ENCODE results near the gene GYG1.

The GYG1 gene

GRCh38 chr3:148954981-148955380 lies 36.4 kb upstream of the GYG1 start:
- H3K23ac ChIP-seq (ENCODE audit: low read depth, low read length, poor library complexity) = no peak overlapping the region
- H3K9ac ChIP-seq (ENCODE audit: low read depth, low read length, poor library complexity) = no peak overlapping the region
- H3K27me3 ChIP-seq (ENCODE audit: control insufficient read depth in 3 of 3, insufficient read depth in 3 of 3, low read depth in 1 of 3, low read length in 3 of 3) = no peaks in the 10 kb centered on the region
- no peak overlapping the region for H3K14ac ChIP-seq (ENCODE audit: low read length)
- H3K79me1 ChIP-seq (ENCODE audit: low read depth, low read length) = no peaks in the 10 kb centered on the region
- H3K27ac ChIP-seq (replicated peaks; ENCODE audit: low read length) = no peak overlapping the region
- no peak for DNase-seq (ENCODE audit: low spot score)
- no peak overlapping the region for H2BK12ac ChIP-seq (ENCODE audit: low read length)
- peaks cover 2 to 5% of the 10 kb centered on the region in 2 donors for H3K4me1 ChIP-seq (ENCODE audit: control insufficient read depth in 2 of 2, insufficient read depth in 1 of 2, low read depth in 1 of 2, low read length in 2 of 2)
- H2BK15ac ChIP-seq (ENCODE audit: low read length) = no peak overlapping the region
- no peak overlapping the region for H3K4ac ChIP-seq (ENCODE audit: low read length)
- H3K36me3 ChIP-seq (replicated peaks in 1 of 2; ENCODE audit: control insufficient read depth in 2 of 2, insufficient read depth in 2 of 2, low read length in 2 of 2) = no peaks in the 10 kb centered on the region
- H3K4me2 ChIP-seq (ENCODE audit: insufficient read depth, low read length, poor library complexity, severe bottlenecking) = no peak overlapping the region
- no peak overlapping the region for H3K4me3 ChIP-seq (ENCODE audit: low read length in 2 of 2)
- no peak overlapping the region for H4K91ac ChIP-seq (ENCODE audit: low read depth, low read length, poor library complexity)
- H2BK5ac ChIP-seq (ENCODE audit: low read length) = no peak overlapping the region
- no CpG with 5 or more reads among the region's 4 CpGs for WGBS, 2 donors (ENCODE audit: extremely low coverage in 2 of 2, insufficient read length in 2 of 2, insufficient replicate concordance in 1 of 2)
- H2AFZ ChIP-seq (ENCODE audit: low read length) = peak overlapping the region; percentile 53
- H2BK120ac ChIP-seq (ENCODE audit: low read depth, low read length) = no peak overlapping the region
- no peak overlapping the region for H4K8ac ChIP-seq (ENCODE audit: low read depth, low read length)
- H2AK5ac ChIP-seq (ENCODE audit: low read depth, low read length) = no peak overlapping the region
- H3K9me3 ChIP-seq (replicated peaks in 1 of 2; ENCODE audit: control insufficient read depth in 2 of 2, insufficient read depth in 1 of 2, low read depth in 1 of 2, low read length in 2 of 2) = no peaks in the 10 kb centered on the region
- no peak overlapping the region for H3K18ac ChIP-seq (ENCODE audit: low read length)

DNA sequence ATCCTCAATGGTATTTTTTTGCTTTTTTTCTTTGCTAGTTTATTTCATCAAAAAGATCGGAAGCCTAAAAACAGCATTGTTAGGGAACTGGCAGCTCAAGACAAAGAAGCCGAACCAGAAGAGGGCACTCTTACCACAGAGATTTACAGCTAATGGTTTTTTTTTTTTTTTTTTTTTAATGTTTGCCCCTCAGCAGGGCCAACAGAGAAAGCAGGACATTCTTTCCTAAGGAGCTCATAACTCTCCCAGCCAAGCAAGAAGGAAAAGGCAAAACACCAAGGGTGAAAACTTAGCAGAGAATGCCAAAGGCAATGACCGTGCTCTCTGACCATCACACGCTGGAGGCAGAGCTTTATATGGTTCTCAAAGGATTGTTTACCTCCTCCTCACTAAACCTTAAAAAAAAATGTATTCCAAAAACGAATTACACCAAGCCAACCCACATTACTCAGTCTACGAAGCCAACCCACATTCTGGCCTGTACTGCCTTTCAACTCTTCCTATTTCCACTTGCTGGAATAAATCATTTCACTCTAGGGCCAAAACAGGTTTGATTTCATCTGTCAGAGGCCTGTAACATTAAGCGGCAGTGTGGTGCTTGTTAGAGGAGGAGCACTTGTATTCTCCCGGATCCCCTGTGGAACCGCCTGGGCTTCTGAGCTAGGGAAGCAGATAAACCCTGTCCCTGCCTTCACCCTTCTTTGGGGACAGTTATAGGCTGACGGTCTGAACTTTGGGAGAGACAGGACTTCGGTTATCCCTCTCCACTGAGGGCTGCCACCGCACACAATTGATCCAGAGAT lies 35.6 kb upstream of the GYG1 start:
- peak overlapping the region; percentile 19 for H3K4me2 ChIP-seq (ENCODE audit: insufficient read depth, low read length, poor library complexity, severe bottlenecking)
- no peak overlapping the region for H2BK15ac ChIP-seq (ENCODE audit: low read length)
- H3K4me1 ChIP-seq (ENCODE audit: control insufficient read depth in 2 of 2, insufficient read depth in 1 of 2, low read depth in 1 of 2, low read length in 2 of 2) = peaks cover 2 to 5% of the 10 kb centered on the region in 2 donors
- H3K4ac ChIP-seq (ENCODE audit: low read length) = no peak overlapping the region
- H3K27ac ChIP-seq (replicated peaks; ENCODE audit: low read length) = no peak overlapping the region
- no peaks in the 10 kb centered on the region for H3K79me1 ChIP-seq (ENCODE audit: low read depth, low read length)
- WGBS, 2 donors (ENCODE audit: extremely low coverage in 2 of 2, insufficient read length in 2 of 2, insufficient replicate concordance in 1 of 2) = no CpG with 5 or more reads among the region's 12 CpGs
- peak; percentile 43 for DNase-seq (ENCODE audit: low spot score)
- H4K91ac ChIP-seq (ENCODE audit: low read depth, low read length, poor library complexity) = no peak overlapping the region
- H2BK12ac ChIP-seq (ENCODE audit: low read length) = no peak overlapping the region
- no peak overlapping the region for H3K18ac ChIP-seq (ENCODE audit: low read length)
- peak overlapping the region; percentile 78 for H2AFZ ChIP-seq (ENCODE audit: low read length)
- H3K36me3 ChIP-seq (replicated peaks in 1 of 2; ENCODE audit: control insufficient read depth in 2 of 2, insufficient read depth in 2 of 2, low read length in 2 of 2) = no peaks in the 10 kb centered on the region
- H2BK5ac ChIP-seq (ENCODE audit: low read length) = no peak overlapping the region
- no peak overlapping the region for H3K23ac ChIP-seq (ENCODE audit: low read depth, low read length, poor library complexity)
- no peaks in the 10 kb centered on the region for H3K27me3 ChIP-seq (ENCODE audit: control insufficient read depth in 3 of 3, insufficient read depth in 3 of 3, low read depth in 1 of 3, low read length in 3 of 3)
- H4K8ac ChIP-seq (ENCODE audit: low read depth, low read length) = no peak overlapping the region
- H3K14ac ChIP-seq (ENCODE audit: low read length) = no peak overlapping the region
- no peak overlapping the region for H2AK5ac ChIP-seq (ENCODE audit: low read depth, low read length)
- no peaks in the 10 kb centered on the region for H3K9me3 ChIP-seq (replicated peaks in 1 of 2; ENCODE audit: control insufficient read depth in 2 of 2, insufficient read depth in 1 of 2, low read depth in 1 of 2, low read length in 2 of 2)
- no peak overlapping the region for H3K4me3 ChIP-seq (ENCODE audit: low read length in 2 of 2)
- H2BK120ac ChIP-seq (ENCODE audit: low read depth, low read length) = no peak overlapping the region
- no peak overlapping the region for H3K9ac ChIP-seq (ENCODE audit: low read depth, low read length, poor library complexity)

DNA sequence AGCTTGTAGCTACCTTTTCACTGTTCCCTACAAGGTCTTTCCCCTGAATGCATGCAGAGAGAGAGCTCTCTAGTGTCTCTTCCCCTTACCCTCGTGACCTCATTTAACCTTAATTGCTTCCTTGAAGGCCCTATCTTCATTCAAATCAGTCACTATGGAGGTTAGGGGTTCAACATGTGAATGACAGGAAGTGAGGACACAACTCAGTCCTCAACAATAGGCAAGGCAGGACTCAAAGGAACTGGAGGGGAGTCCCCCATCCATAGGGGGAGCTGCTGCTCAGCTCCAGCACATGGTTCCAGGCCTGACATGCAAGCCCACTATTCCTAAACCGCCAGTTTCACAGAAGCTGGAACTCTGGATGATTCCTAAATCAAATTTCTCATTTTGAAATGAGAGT lies 33.8 kb upstream of the GYG1 start:
- Histone ChIP-seq H3K36me3 (replicated peaks in 1 of 2; ENCODE audit: control insufficient read depth in 2 of 2, insufficient read depth in 2 of 2, low read length in 2 of 2) (no peaks in the 10 kb centered on the region), H4K8ac (ENCODE audit: low read depth, low read length) (no peak overlapping the region), H3K14ac (ENCODE audit: low read length) (no peak overlapping the region), H3K9me3 (replicated peaks in 1 of 2; ENCODE audit: control insufficient read depth in 2 of 2, insufficient read depth in 1 of 2, low read depth in 1 of 2, low read length in 2 of 2) (no peaks in the 10 kb centered on the region), H3K9ac (ENCODE audit: low read depth, low read length, poor library complexity) (no peak overlapping the region), H3K4ac (ENCODE audit: low read length) (no peak overlapping the region), H2BK120ac (ENCODE audit: low read depth, low read length) (no peak overlapping the region), H2BK12ac (ENCODE audit: low read length) (no peak overlapping the region), H3K27ac (replicated peaks; ENCODE audit: low read length) (no peak overlapping the region), H3K79me1 (ENCODE audit: low read depth, low read length) (no peaks in the 10 kb centered on the region), H3K23ac (ENCODE audit: low read depth, low read length, poor library complexity) (no peak overlapping the region), H2AK5ac (ENCODE audit: low read depth, low read length) (no peak overlapping the region), H2BK5ac (ENCODE audit: low read length) (no peak overlapping the region), H3K4me1 (ENCODE audit: control insufficient read depth in 2 of 2, insufficient read depth in 1 of 2, low read depth in 1 of 2, low read length in 2 of 2) (peaks cover 2 to 5% of the 10 kb centered on the region in 2 donors), H2AFZ (ENCODE audit: low read length) (peak overlapping the region; percentile 33), H3K4me3 (ENCODE audit: low read length in 2 of 2) (no peak overlapping the region), H3K4me2 (ENCODE audit: insufficient read depth, low read length, poor library complexity, severe bottlenecking) (no peak overlapping the region), H2BK15ac (ENCODE audit: low read length) (no peak overlapping the region), H3K18ac (ENCODE audit: low read length) (no peak overlapping the region), H3K27me3 (ENCODE audit: control insufficient read depth in 3 of 3, insufficient read depth in 3 of 3, low read depth in 1 of 3, low read length in 3 of 3) (no peaks in the 10 kb centered on the region), H4K91ac (ENCODE audit: low read depth, low read length, poor library complexity) (no peak overlapping the region)
- no CpG with 5 or more reads among the region's 2 CpGs for WGBS, 2 donors (ENCODE audit: extremely low coverage in 2 of 2, insufficient read length in 2 of 2, insufficient replicate concordance in 1 of 2)
- no peak for DNase-seq (ENCODE audit: low spot score)

GRCh38 chr3:148958696-148959095 lies 32.6 kb upstream of the GYG1 start:
- no peak overlapping the region for H3K27ac ChIP-seq (replicated peaks; ENCODE audit: low read length)

More at GRCh38 chr3:148958696-148959095, 32.6 kb upstream of the GYG1 start:
- H2BK5ac ChIP-seq (ENCODE audit: low read length) = no peak overlapping the region
- H3K18ac ChIP-seq (ENCODE audit: low read length) = no peak overlapping the region
- no peak overlapping the region for H3K14ac ChIP-seq (ENCODE audit: low read length)
- no peak overlapping the region for H2BK15ac ChIP-seq (ENCODE audit: low read length)
- H3K27me3 ChIP-seq (ENCODE audit: control insufficient read depth in 3 of 3, insufficient read depth in 3 of 3, low read depth in 1 of 3, low read length in 3 of 3) = no peaks in the 10 kb centered on the region
- no peak overlapping the region for H3K4me3 ChIP-seq (ENCODE audit: low read length in 2 of 2)
- no peak for DNase-seq (ENCODE audit: low spot score)
- no peaks in the 10 kb centered on the region for H3K9me3 ChIP-seq (replicated peaks in 1 of 2; ENCODE audit: control insufficient read depth in 2 of 2, insufficient read depth in 1 of 2, low read depth in 1 of 2, low read length in 2 of 2)
- H3K23ac ChIP-seq (ENCODE audit: low read depth, low read length, poor library complexity) = no peak overlapping the region
- no peak overlapping the region for H3K9ac ChIP-seq (ENCODE audit: low read depth, low read length, poor library complexity)
- H4K91ac ChIP-seq (ENCODE audit: low read depth, low read length, poor library complexity) = no peak overlapping the region
- no peak overlapping the region for H3K4ac ChIP-seq (ENCODE audit: low read length)
- H2AFZ ChIP-seq (ENCODE audit: low read length) = no peak overlapping the region
- no CpG with 5 or more reads among the region's 1 CpG for WGBS, 2 donors (ENCODE audit: extremely low coverage in 2 of 2, insufficient read length in 2 of 2, insufficient replicate concordance in 1 of 2)
- no peak overlapping the region for H2AK5ac ChIP-seq (ENCODE audit: low read depth, low read length)
- H3K36me3 ChIP-seq (replicated peaks in 1 of 2; ENCODE audit: control insufficient read depth in 2 of 2, insufficient read depth in 2 of 2, low read length in 2 of 2) = no peaks in the 10 kb centered on the region
- H3K79me1 ChIP-seq (ENCODE audit: low read depth, low read length) = no peaks in the 10 kb centered on the region
- H3K4me2 ChIP-seq (ENCODE audit: insufficient read depth, low read length, poor library complexity, severe bottlenecking) = no peak overlapping the region
- no peak overlapping the region for H2BK12ac ChIP-seq (ENCODE audit: low read length)
- H2BK120ac ChIP-seq (ENCODE audit: low read depth, low read length) = no peak overlapping the region
- H4K8ac ChIP-seq (ENCODE audit: low read depth, low read length) = no peak overlapping the region
- peaks cover 2 to 5% of the 10 kb centered on the region in 2 donors for H3K4me1 ChIP-seq (ENCODE audit: control insufficient read depth in 2 of 2, insufficient read depth in 1 of 2, low read depth in 1 of 2, low read length in 2 of 2)
